ENCODE measurements around the gene COPS8. TPM values are rescaled to one million over a fixed set of nuclear protein-coding genes. Genes with fewer than 3 reads are reported as not detected.

The COPS8 gene
- total and polyA plus RNA-seq, 2 of the 8 experiments (the other 6 are each of a cell fraction or from before 2014, with no cell fraction given) = 59.3 to 67.5 TPM

DNA sequence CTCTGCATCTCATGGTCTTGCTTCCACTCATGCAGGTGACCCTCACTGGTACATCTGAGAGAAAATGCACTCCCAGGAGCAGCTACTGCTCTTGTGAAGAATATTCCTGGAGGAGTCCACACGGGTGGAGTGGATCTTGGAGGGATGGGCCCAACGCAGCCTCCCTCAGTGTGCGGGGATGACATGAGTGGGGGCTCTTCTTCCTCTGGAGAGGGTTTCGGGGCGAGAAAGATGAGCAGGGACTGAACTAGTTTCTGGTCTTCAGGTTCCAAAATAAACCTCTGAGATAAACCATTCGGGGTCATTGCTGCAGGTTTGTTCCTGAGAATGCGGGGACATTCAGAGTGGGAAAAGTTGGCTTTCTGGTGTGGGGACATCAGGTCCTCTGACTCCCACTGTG lies 39.1 kb downstream of the COPS8 start:
- Histone ChIP-seq H3K56ac (replicated peaks; ENCODE audit: insufficient read length, low read depth, low read length) (no peak overlapping the region), H4K5ac (ENCODE audit: insufficient read length, low read depth, low read length) (no peak overlapping the region), H3K9me3 (ENCODE audit: insufficient read depth in 2 of 2, low read depth in 1 of 2, low read length in 1 of 2) (peaks cover 6 to 19% of the 10 kb centered on the region in 2 experiments), H2BK5ac (ENCODE audit: low read depth, low read length) (no peak overlapping the region), H3K14ac (ENCODE audit: insufficient read length) (no peak overlapping the region), H2BK120ac (replicated peaks; ENCODE audit: low read depth, low read length) (no peak overlapping the region), H2BK15ac (ENCODE audit: low read length) (no peak overlapping the region), H3K36me3 (ENCODE audit: control insufficient read depth in 2 of 4, insufficient read depth in 4 of 4, low read length in 3 of 4) (peaks cover 0 to 4% (median 0%) of the 10 kb centered on the region in 4 experiments; a peak in 1 of 8 replicates), H4K91ac (replicated peaks; ENCODE audit: insufficient read length, low read length) (no peak overlapping the region), H3K18ac (ENCODE audit: extremely low read depth, low read length) (no peak overlapping the region), H4K20me1 (replicated peaks in 1 of 2; ENCODE audit: control insufficient read depth in 1 of 2, insufficient read depth in 2 of 2, low read length in 2 of 2) (peaks cover 0 to 8% of the 10 kb centered on the region in 2 experiments), H2BK20ac (ENCODE audit: low read length) (no peak overlapping the region), H2BK12ac (ENCODE audit: low read depth, low read length) (no peak overlapping the region), H3K79me1 (ENCODE audit: low read depth, low read length) (no peaks in the 10 kb centered on the region; the same call in 1 of the 2 replicates), H3K9ac (replicated peaks in 1 of 4; ENCODE audit: extremely low read depth in 1 of 4, low read depth in 3 of 4, low read length in 3 of 4) (no peak overlapping the region), H3K4ac (replicated peaks; ENCODE audit: insufficient read length, low read depth, low read length) (no peak overlapping the region), H3K79me2 (ENCODE audit: control insufficient read depth in 1 of 2, insufficient read depth in 2 of 2, low read length in 2 of 2) (peaks cover 0 to 7% of the 10 kb centered on the region in 2 experiments; a peak in 2 of 4 replicates), H2AK5ac (ENCODE audit: low read depth, low read length) (no peak overlapping the region), H3K23ac (ENCODE audit: insufficient read length) (no peak overlapping the region), H3K23me2 (ENCODE audit: low read depth, low read length) (peaks cover 11% of the 10 kb centered on the region), H4K8ac (ENCODE audit: extremely low read depth, insufficient read depth, low read length) (no peak overlapping the region), H3K27ac (ENCODE audit: low read depth, low read length) (no peak overlapping the region), H3K4me2 (ENCODE audit: insufficient read depth in 1 of 2, low read depth in 2 of 2, low read length in 2 of 2) (no peak overlapping the region), H3K4me1 (replicated peaks in 1 of 4; ENCODE audit: control insufficient read depth in 3 of 4, insufficient read depth in 4 of 4, low read length in 3 of 4) (peaks cover 2 to 7% (median 3%) of the 10 kb centered on the region in 4 experiments; a peak in 5 of 7 replicates), H2AFZ (ENCODE audit: low read length) (no peak overlapping the region), H3K4me3 (ENCODE audit: extremely low read depth in 1 of 4, insufficient read depth in 2 of 4, low read depth in 3 of 4, low read length in 4 of 4) (no peak overlapping the region), H3K27me3 (replicated peaks in 1 of 4; ENCODE audit: control insufficient read depth in 3 of 4, extremely low read depth in 1 of 4, insufficient read depth in 3 of 4, low read length in 3 of 4) (no peaks in the 10 kb centered on the region; a peak in 1 of 7 replicates)
- ChIA-PET CTCF (ENCODE audit: partially characterized antibody) (no interaction called here), POLR2A (ENCODE audit: partially characterized antibody) (no interaction called here)
- WGBS, 2 experiments (ENCODE audit: extremely low coverage in 1 of 2, insufficient coverage in 1 of 2, insufficient read length in 1 of 2, insufficient replicate concordance in 2 of 2, low coverage in 1 of 2, low lambda C conversion rate in 2 of 2, missing lambda C conversion rate in 1 of 2) = 92% methylated on average over 7 of the region's 7 CpGs; no CpG with 5 or more reads in 1 of the 2 experiments
- DNase-seq (ENCODE audit: low read depth in 1 of 2, low spot score in 2 of 2) (no peak), FAIRE-seq (no peak)
- TF ChIP-seq SIRT6 (IDR thresholded peaks at IDR 0.05; ENCODE audit: low read length) = no peak
- TF ChIP-seq, protein P1, sequence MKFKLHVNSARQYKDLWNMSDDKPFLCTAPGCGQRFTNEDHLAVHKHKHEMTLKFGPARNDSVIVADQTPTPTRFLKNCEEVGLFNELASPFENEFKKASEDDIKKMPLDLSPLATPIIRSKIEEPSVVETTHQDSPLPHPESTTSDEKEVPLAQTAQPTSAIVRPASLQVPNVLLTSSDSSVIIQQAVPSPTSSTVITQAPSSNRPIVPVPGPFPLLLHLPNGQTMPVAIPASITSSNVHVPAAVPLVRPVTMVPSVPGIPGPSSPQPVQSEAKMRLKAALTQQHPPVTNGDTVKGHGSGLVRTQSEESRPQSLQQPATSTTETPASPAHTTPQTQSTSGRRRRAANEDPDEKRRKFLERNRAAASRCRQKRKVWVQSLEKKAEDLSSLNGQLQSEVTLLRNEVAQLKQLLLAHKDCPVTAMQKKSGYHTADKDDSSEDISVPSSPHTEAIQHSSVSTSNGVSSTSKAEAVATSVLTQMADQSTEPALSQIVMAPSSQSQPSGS (IDR thresholded peaks at IDR 0.05; ENCODE audit: low read length) = no peak
- TF ChIP-seq EGR1 (IDR thresholded peaks at IDR 0.05; ENCODE audit: borderline replicate concordance, low read depth, low read length) = no peak
- no peak for TF ChIP-seq KDM4A (IDR thresholded peaks at IDR 0.05; ENCODE audit: low read depth, low read length, severe bottlenecking)
- TF ChIP-seq JUND (IDR thresholded peaks at IDR 0.05; ENCODE audit: low read length) = no peak
- TF ChIP-seq POLR2AphosphoS5 (IDR thresholded peaks at IDR 0.05; ENCODE audit: low read depth, low read length) = no peak
- TF ChIP-seq NRF1 (IDR thresholded peaks at IDR 0.05; ENCODE audit: low read depth, low read length) = no peak
- TF ChIP-seq, protein P2, sequence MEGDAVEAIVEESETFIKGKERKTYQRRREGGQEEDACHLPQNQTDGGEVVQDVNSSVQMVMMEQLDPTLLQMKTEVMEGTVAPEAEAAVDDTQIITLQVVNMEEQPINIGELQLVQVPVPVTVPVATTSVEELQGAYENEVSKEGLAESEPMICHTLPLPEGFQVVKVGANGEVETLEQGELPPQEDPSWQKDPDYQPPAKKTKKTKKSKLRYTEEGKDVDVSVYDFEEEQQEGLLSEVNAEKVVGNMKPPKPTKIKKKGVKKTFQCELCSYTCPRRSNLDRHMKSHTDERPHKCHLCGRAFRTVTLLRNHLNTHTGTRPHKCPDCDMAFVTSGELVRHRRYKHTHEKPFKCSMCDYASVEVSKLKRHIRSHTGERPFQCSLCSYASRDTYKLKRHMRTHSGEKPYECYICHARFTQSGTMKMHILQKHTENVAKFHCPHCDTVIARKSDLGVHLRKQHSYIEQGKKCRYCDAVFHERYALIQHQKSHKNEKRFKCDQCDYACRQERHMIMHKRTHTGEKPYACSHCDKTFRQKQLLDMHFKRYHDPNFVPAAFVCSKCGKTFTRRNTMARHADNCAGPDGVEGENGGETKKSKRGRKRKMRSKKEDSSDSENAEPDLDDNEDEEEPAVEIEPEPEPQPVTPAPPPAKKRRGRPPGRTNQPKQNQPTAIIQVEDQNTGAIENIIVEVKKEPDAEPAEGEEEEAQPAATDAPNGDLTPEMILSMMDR (IDR thresholded peaks at IDR 0.05; ENCODE audit: control extremely low read depth in 1 of 3, insufficient read depth in 1 of 3, low read depth in 1 of 3, low read length in 3 of 3) = no peak
- no peak for TF ChIP-seq ASH2L (IDR thresholded peaks at IDR 0.05; ENCODE audit: low read length)
- TF ChIP-seq GTF2F1 (IDR thresholded peaks at IDR 0.05; ENCODE audit: borderline replicate concordance, low read depth, low read length) = no peak
- TF ChIP-seq TBP (IDR thresholded peaks at IDR 0.05; ENCODE audit: low read depth, low read length) = no peak

All from H1 (cell line).